PC-3 (cell line): Measurements from ENCODE around the gene AIRE. TPM values are rescaled to one million over a fixed set of nuclear protein-coding genes. Genes with fewer than 3 reads are reported as not detected.
"Not testable (repeated sequence)": the region's sequence is repeated elsewhere in the genome, so short reads cannot be mapped to it uniquely, and the experiment has no call there.

Source experiments
- ATAC-seq: fragments of 200-7000 bp; cut with Tn5 transposase; 2 replicates; pipeline ENCODE4 v1.9.1; 2020; ENCODE audit warnings: mild to moderate bottlenecking, moderate library complexity
- BruUV-seq: library from RNA; stranded (reverse); fragments of 400-500 nt; replicated peaks from 2 replicates; lab custom pipeline; 2021; lab: Mats Ljungman, UMichigan
- CTCF ChIA-PET: fragments of 300-600 bp; sonication (Branson Sonifier 250); formaldehyde crosslinking; loops from one replicate; lab custom pipeline; 2022; ENCODE audit warnings: antibody characterized with exemption; lab: Charles Lee
- POLR2A ChIA-PET: fragments of 300-600 bp; sonication (Branson Sonifier 250); formaldehyde crosslinking; loops from one replicate; lab custom pipeline; 2022; ENCODE audit warnings: antibody characterized with exemption; ENCODE audit not compliant: unreplicated experiment; lab: Charles Lee
- DNase-seq: peaks from one replicate; pipeline ENCODE4 v3.0.0-alpha.2; 2015
- H2AFZ ChIP-seq: fragments of 300-600 bp; sonication (generic); 2 replicates; pipeline ENCODE4 v1.6.0; 2016; ENCODE audit warnings: antibody characterized with exemption, low read length
- H3F3A ChIP-seq: fragments of 300-600 bp; sonication (generic); one replicate; pipeline ENCODE4 v1.6.0; 2017; ENCODE audit warnings: antibody characterized with exemption, low read length, control low read depth, mild to moderate bottlenecking; ENCODE audit not compliant: unreplicated experiment
- H3K27ac ChIP-seq: fragments of 300-600 bp; sonication (generic); 2 replicates; pipeline ENCODE4 v1.5.1; 2016; ENCODE audit warnings: mild to moderate bottlenecking, low read length
- H3K27me3 ChIP-seq: fragments of 300-600 bp; sonication (generic); 2 replicates; pipeline ENCODE4 v1.6.1; 2016; ENCODE audit warnings: low read length, mixed read lengths
- H3K36me3 ChIP-seq: fragments of 300-600 bp; sonication (generic); 2 replicates; pipeline ENCODE4 v1.6.1; 2016; ENCODE audit warnings: low read depth, mixed run types, low read length, mixed read lengths
- H3K4me1 ChIP-seq: fragments of 300-600 bp; sonication (generic); 2 replicates; pipeline ENCODE4 v1.5.1; 2016; ENCODE audit warnings: low read length; ENCODE audit not compliant: insufficient read depth
- H3K4me2 ChIP-seq: fragments of 300-600 bp; sonication (generic); 2 replicates; pipeline ENCODE4 v1.6.0; 2016; ENCODE audit warnings: low read length
- H3K4me3 ChIP-seq: fragments of 300-600 bp; sonication (generic); 2 replicates; pipeline ENCODE4 v1.5.1; 2016; ENCODE audit warnings: mild to moderate bottlenecking, low read length, mixed read lengths
- H3K79me2 ChIP-seq: fragments of 300-600 bp; sonication (generic); 2 replicates; pipeline ENCODE4 v1.6.1; 2017; ENCODE audit warnings: low read length, mixed read lengths
- H3K9ac ChIP-seq: fragments of 300-600 bp; sonication (generic); 2 replicates; pipeline ENCODE4 v1.6.0; 2016; ENCODE audit warnings: mild to moderate bottlenecking, low read length
- H3K9me2 ChIP-seq: fragments of 300-600 bp; sonication (generic); replicated peaks from 2 replicates; pipeline ENCODE4 v1.6.1; 2016; ENCODE audit warnings: mixed run types, low read length, mixed read lengths
- H3K9me3 ChIP-seq: fragments of 300-600 bp; sonication (generic); 2 replicates; pipeline ENCODE4 v1.6.1; 2016; ENCODE audit warnings: low read length, mixed read lengths
- H4K20me1 ChIP-seq: fragments of 300-600 bp; sonication (generic); 2 replicates; pipeline ENCODE4 v1.6.1; 2016; ENCODE audit warnings: low read length, mixed read lengths
- EZH2 ChIP-seq: fragments of 300-600 bp; sonication (generic); IDR thresholded peaks from one replicate; pipeline ENCODE4 v1.6.1; 2017; ENCODE audit warnings: antibody characterized with exemption, mild to moderate bottlenecking, low read length; ENCODE audit not compliant: unreplicated experiment
- EZH2phosphoT487 ChIP-seq: fragments of 300-600 bp; sonication (generic); IDR thresholded peaks from 2 replicates; pipeline ENCODE4 v1.6.1; 2018; ENCODE audit warnings: mild to moderate bottlenecking, antibody characterized with exemption, low read length, borderline replicate concordance
- intact Hi-C: fragments of 100-400 bp; cut with micrococcal nuclease; formaldehyde crosslinking; loops from 2 replicates; pipeline ENCODE4 v1.9.0; 2023
- total RNA-seq: library from RNA; depleted of rRNA; stranded (reverse); fragments of >200 nt; gene quantifications from 2 replicates; pipeline ENCODE4 v1.2.3, GENCODE V29; 2014
- TF ChIP-seq, protein P1 (sequence below): fragments of 300-600 bp; sonication (generic); conservative IDR thresholded peaks from 2 replicates; pipeline ENCODE4 v1.5.1; 2017; ENCODE audit warnings: antibody characterized with exemption, low read depth, mild to moderate bottlenecking, low read length

AIRE gene
- total RNA-seq, 1 experiment from 2014 or later: not detected

DNA sequence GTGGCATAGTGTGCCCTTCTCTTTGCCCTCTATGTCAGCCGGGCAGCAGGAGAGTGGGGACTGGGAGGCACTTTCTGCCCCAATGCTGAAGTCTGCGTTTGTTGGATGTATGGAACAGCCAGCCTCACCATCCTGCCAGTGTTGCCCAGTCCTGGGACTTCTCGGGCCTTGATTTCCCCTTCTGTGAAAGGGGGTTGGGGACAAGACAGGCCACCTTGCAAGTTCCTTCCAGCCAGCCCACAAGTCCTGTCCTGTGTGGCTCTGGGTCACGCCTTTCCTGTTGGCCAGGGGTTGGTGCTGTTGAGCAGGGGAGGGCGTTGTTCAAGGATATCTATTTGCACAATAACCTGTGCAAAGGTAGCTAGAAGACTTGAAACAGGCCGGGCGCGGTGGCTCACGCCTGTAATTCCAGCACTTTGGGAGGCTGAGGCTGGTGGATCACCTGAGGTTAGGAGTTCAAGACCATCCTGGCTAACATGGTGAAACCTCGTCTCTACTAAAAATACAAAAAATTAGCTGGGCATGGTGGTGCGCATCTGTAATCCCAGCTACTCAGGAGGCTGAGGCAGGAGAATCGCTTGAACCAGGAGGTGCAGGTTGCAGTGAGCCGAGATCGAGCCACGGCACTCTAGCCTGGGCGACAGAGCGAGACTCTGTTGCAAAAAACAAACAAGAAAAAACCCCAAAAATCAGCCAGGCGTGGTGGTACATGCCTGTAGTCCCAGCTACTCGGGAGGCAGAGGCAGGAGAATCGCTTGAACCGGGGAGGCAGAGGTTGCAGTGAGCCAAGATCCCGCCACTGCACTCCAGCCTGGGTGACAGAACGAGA, 17.1 kb downstream of the AIRE start:
- POLR2A ChIA-PET, ATAC-seq, intact Hi-C loops, H3K9ac ChIP-seq, H3K27ac ChIP-seq, H3F3A ChIP-seq, H3K27me3 ChIP-seq, H3K9me2 ChIP-seq, BruUV-seq, H3K9me3 ChIP-seq, H2AFZ ChIP-seq, H3K4me3 ChIP-seq: not testable (repeated sequence)
- peaks cover 62% of the 10 kb centered on the region for H3K79me2 ChIP-seq
- DNase-seq: peak; percentile 62
- TF ChIP-seq, protein P1, sequence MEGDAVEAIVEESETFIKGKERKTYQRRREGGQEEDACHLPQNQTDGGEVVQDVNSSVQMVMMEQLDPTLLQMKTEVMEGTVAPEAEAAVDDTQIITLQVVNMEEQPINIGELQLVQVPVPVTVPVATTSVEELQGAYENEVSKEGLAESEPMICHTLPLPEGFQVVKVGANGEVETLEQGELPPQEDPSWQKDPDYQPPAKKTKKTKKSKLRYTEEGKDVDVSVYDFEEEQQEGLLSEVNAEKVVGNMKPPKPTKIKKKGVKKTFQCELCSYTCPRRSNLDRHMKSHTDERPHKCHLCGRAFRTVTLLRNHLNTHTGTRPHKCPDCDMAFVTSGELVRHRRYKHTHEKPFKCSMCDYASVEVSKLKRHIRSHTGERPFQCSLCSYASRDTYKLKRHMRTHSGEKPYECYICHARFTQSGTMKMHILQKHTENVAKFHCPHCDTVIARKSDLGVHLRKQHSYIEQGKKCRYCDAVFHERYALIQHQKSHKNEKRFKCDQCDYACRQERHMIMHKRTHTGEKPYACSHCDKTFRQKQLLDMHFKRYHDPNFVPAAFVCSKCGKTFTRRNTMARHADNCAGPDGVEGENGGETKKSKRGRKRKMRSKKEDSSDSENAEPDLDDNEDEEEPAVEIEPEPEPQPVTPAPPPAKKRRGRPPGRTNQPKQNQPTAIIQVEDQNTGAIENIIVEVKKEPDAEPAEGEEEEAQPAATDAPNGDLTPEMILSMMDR: peak; percentile 45; the same call in 1 of the 2 replicates
- peak overlapping the region; percentile 100; the same call in 1 of the 2 replicates for H3K4me2 ChIP-seq
- CTCF ChIA-PET: interaction anchor here (0.5 kb wide), 1 partner anchor 423 kb away, joined by 4 read pairs; no protein-coding TSS in a partner anchor
- H4K20me1 ChIP-seq: peaks cover 32% of the 10 kb centered on the region
- peaks cover 10% of the 10 kb centered on the region for H3K36me3 ChIP-seq
- H3K4me1 ChIP-seq: peaks cover 32% of the 10 kb centered on the region

DNA sequence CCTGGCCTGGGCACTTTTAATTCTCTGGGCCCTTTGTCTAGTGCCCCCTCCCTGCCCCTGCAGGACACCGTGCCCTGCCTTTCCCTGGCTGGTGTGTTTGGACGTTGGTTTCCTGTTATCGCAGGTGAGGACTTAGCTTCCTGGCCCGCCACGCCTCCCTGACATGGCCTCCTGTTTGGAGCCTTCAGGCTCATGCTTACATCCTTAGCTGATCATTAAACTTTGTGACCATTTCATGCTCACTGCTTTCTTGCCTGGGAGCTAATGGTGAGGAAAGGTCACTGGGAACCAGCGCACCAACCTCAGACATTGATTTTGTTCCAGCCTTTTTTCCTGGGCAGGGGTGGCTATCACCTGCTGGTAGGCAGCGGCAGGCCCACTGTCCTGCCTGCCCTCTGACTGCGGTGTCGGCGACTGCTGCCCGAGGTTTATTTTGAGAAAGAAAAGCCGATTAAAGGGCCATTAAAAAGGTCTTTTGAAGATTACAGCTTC, 17.9 kb downstream of the AIRE start:
- BruUV-seq: no TSS peak
- POLR2A ChIA-PET: no interaction called here
- no peaks in the 10 kb centered on the region for H3K27me3 ChIP-seq
- DNase-seq (no peak), ATAC-seq (no peak)
- H4K20me1 ChIP-seq: peaks cover 32% of the 10 kb centered on the region
- no peak overlapping the region for H3K9ac ChIP-seq
- intact Hi-C loops: no loop called here
- H3K4me3 ChIP-seq: no peak overlapping the region
- no peak overlapping the region for H2AFZ ChIP-seq
- TF ChIP-seq, protein P1: no peak
- TF ChIP-seq EZH2 (no peak), EZH2phosphoT487 (no peak)
- no peaks in the 10 kb centered on the region for H3K9me2 ChIP-seq
- CTCF ChIA-PET: no interaction called here
- H3K4me2 ChIP-seq: no peak overlapping the region
- peaks cover 28% of the 10 kb centered on the region for H3K4me1 ChIP-seq
- H3K9me3 ChIP-seq: no peaks in the 10 kb centered on the region
- H3K79me2 ChIP-seq: peaks cover 62% of the 10 kb centered on the region
- no peak overlapping the region for H3K27ac ChIP-seq
- H3F3A ChIP-seq: no peaks in the 10 kb centered on the region
- peaks cover 10% of the 10 kb centered on the region for H3K36me3 ChIP-seq

DNA sequence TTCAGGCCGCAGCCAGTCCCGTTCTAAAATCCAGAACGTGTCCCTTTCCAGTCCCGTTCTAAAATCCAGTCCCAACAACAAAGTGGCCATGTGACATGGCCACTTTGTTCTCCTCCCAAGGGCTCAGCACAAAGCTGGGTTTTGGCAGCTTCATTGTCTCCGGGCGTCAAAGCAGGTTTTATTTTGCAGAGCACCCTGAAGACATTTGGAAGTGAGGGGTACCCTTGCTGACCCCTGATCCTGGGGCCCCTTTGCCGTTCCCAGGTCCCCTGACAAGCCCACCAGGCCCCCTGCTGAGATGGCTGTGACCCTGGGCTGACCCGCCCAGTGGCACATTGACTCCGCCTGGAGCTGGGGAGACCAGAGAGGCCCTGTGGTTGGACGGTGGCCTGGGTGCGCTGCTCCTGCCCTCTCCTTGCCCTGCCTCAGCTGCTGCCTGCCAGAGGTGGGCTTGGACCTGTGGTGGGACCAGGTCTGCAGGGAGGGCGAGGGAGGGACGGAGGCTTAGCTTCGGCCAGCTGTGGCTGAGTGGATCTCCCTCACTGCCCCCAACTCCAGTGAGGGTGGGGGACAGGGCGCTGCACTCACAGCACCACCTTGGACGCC, 18.4 kb downstream of the AIRE start:
- Histone ChIP-seq H4K20me1 (peaks cover 32% of the 10 kb centered on the region), H3K27me3 (no peaks in the 10 kb centered on the region), H2AFZ (no peak overlapping the region), H3K9me2 (no peaks in the 10 kb centered on the region), H3K4me1 (peaks cover 26% of the 10 kb centered on the region), H3K9me3 (no peaks in the 10 kb centered on the region), H3K36me3 (peaks cover 10% of the 10 kb centered on the region), H3K4me3 (no peak overlapping the region), H3F3A (no peaks in the 10 kb centered on the region), H3K9ac (no peak overlapping the region), H3K79me2 (peaks cover 62% of the 10 kb centered on the region), H3K27ac (no peak overlapping the region), H3K4me2 (no peak overlapping the region)
- intact Hi-C loops: no loop called here
- no TSS peak for BruUV-seq
- POLR2A ChIA-PET: no interaction called here
- TF ChIP-seq EZH2 (no peak), EZH2phosphoT487 (no peak)
- TF ChIP-seq, protein P1: no peak
- DNase-seq (no peak), ATAC-seq (no peak)
- CTCF ChIA-PET: no interaction called here
